K562 (cell line): Measurements from ENCODE around the gene MND1. TPM values are rescaled to one million over a fixed set of nuclear protein-coding genes. Genes with fewer than 3 reads are reported as not detected.

Source experiments
- ATAC-seq: fragments of 200-7000 bp; cut with Tn5 transposase; 3 replicates; pipeline ENCODE4 v1.9.1; 2020; ENCODE audit warnings: moderate library complexity
- BruUV-seq: library from RNA; stranded (reverse); fragments of 400-500 nt; replicated peaks from 2 replicates; lab custom pipeline; 2021; lab: Mats Ljungman, UMichigan
- CTCF ChIA-PET: fragments of 300-600 bp; formaldehyde crosslinking; extraction: SDS; loops from one replicate; lab custom pipeline; 2021; ENCODE audit warnings: low intra/inter-chr PET ratio; lab: Yijun Ruan, JAX
- POLR2A ChIA-PET: fragments of 300-600, 350-650 bp; sonication (Branson Sonifier 250); formaldehyde crosslinking; extraction: SDS; loops from one replicate; lab custom pipeline; 2021; ENCODE audit warnings: antibody characterized with exemption, inconsistent platforms; lab: Yijun Ruan, JAX
- DNase-seq, 4 experiments: peaks; one replicate each; pipeline versions ENCODE4 v3.0.0 to v3.0.0-alpha.2; 2011 to 2018; ENCODE audit warnings: low spot score in 3 of 4, mixed read lengths in 3 of 4; ENCODE audit errors: extremely low read depth in 1 of 4
- FAIRE-seq: peaks from 2 replicates; lab custom pipeline; 2011; peaks lifted over from hg19 to GRCh38; lab: Jason Lieb, UNC
- H2AFZ ChIP-seq: 2 replicates; pipeline ENCODE4 v1.6.0; 2011; ENCODE audit warnings: low read depth, low read length, control low read depth, inconsistent platforms
- H3K27ac ChIP-seq: fragments of 200-600 bp; 3 replicates; pipeline ENCODE4 v1.8.0; 2011; ENCODE audit warnings: low read depth, mild to moderate bottlenecking, control low read depth, inconsistent platforms, low read length, moderate library complexity, mixed read lengths; ENCODE audit errors: extremely low read depth
- H3K27me3 ChIP-seq, 2 experiments: fragments of 300-600 bp in 1 of 2; 2 replicates in 1 of 2; 3 replicates in 1 of 2; pipeline versions ENCODE4 v1.6.0 to v1.8.0; 2011; ENCODE audit warnings: inconsistent platforms in 2 of 2, low read length in 2 of 2, mild to moderate bottlenecking in 1 of 2, mixed read lengths in 1 of 2, moderate library complexity in 1 of 2; ENCODE audit not compliant: control insufficient read depth in 2 of 2, insufficient read depth in 2 of 2
- H3K36me3 ChIP-seq: fragments of 300-600 bp; 3 replicates; pipeline ENCODE4 v1.8.0; 2011; ENCODE audit warnings: mild to moderate bottlenecking, low read length, inconsistent platforms; ENCODE audit not compliant: control insufficient read depth, insufficient read depth
- H3K4me1 ChIP-seq, 2 experiments: fragments of 200-600 bp in 1 of 2; replicated peaks in 1 of 2; 2 replicates in 1 of 2; 3 replicates in 1 of 2; pipeline versions ENCODE4 v1.5.1 to v1.8.0; 2011; ENCODE audit warnings: inconsistent platforms in 2 of 2, low read length in 2 of 2, mild to moderate bottlenecking in 1 of 2, mixed read lengths in 1 of 2, moderate library complexity in 1 of 2; ENCODE audit not compliant: control insufficient read depth in 2 of 2, insufficient read depth in 2 of 2
- H3K4me2 ChIP-seq: 2 replicates; pipeline ENCODE4 v1.6.1; 2011; ENCODE audit warnings: low read length, control low read depth, inconsistent platforms, mixed read lengths; ENCODE audit not compliant: insufficient read depth
- H3K4me3 ChIP-seq: fragments of 200-600 bp; sonication (generic), shearing (Covaris generic); 2 replicates; pipeline ENCODE4 v1.5.1; 2016; ENCODE audit warnings: control low read depth, inconsistent platforms
- H3K79me2 ChIP-seq: fragments of 200-600 bp; 3 replicates; pipeline ENCODE4 v1.8.0; 2011; ENCODE audit warnings: low read length, inconsistent platforms; ENCODE audit not compliant: control insufficient read depth, insufficient read depth
- H3K9ac ChIP-seq, 2 experiments: 2 replicates each; pipeline versions ENCODE4 v1.6.0 to v1.6.1; 2011; ENCODE audit warnings: low read depth in 2 of 2, low read length in 2 of 2, control low read depth in 1 of 2, inconsistent platforms in 1 of 2, mild to moderate bottlenecking in 1 of 2, mixed read lengths in 1 of 2; ENCODE audit not compliant: insufficient read depth in 1 of 2
- H3K9me1 ChIP-seq: one replicate; pipeline ENCODE4 v1.6.0; 2011; ENCODE audit warnings: inconsistent platforms, mild to moderate bottlenecking, low read length, moderate library complexity; ENCODE audit not compliant: control insufficient read depth, insufficient read depth
- H3K9me3 ChIP-seq: replicated peaks from 2 replicates; pipeline ENCODE4 v1.5.1; 2011; ENCODE audit warnings: low read depth, low read length, inconsistent platforms; ENCODE audit not compliant: control insufficient read depth, insufficient read depth
- H4K20me1 ChIP-seq: replicated peaks from 2 replicates; pipeline ENCODE4 v1.6.1; 2011; ENCODE audit warnings: low read length, inconsistent platforms, mixed read lengths; ENCODE audit not compliant: control insufficient read depth, insufficient read depth
- HDAC8 ChIP-seq: fragments of 450-650 bp; IDR thresholded peaks from 2 replicates; pipeline ENCODE4 v1.6.1; 2016; ENCODE audit warnings: mild to moderate bottlenecking, missing genetic modification characterization, moderate library complexity, missing compliant biosample characterization
- TBL1XR1 ChIP-seq, 2 experiments: IDR thresholded peaks; 2 replicates each; pipeline ENCODE4 v1.6.1; 2012; ENCODE audit warnings: improper control_type of control experiment in 2 of 2, low read length in 2 of 2, mild to moderate bottlenecking in 1 of 2
- WGBS: fragments of 100-300 bp; shearing (Covaris generic); methylation state at CpG from one replicate; pipeline ENCODE4 v1.1.6; 2016; ENCODE audit warnings: low coverage, mixed read lengths; ENCODE audit not compliant: insufficient coverage; ENCODE audit errors: missing lambda C conversion rate; 5-methylcytosine and 5-hydroxymethylcytosine counted together
- in situ Hi-C: fragments of 300-500 bp; cut with MboI; formaldehyde crosslinking; loops from 4 replicates; pipeline ENCODE4 v1.15.0; 2018; ENCODE audit warnings: inconsistent platforms, mixed read lengths
- intact Hi-C: fragments of 100-400 bp; cut with micrococcal nuclease; formaldehyde crosslinking; loops from 2 replicates; pipeline ENCODE4 v1.14.2; 2022
- polyA plus RNA-seq, 8 experiments: library from polyadenylated mRNA; depleted of rRNA in 4 of 8; stranded (reverse) in 5 of 8; unstranded in 3 of 8; fragments of >200 nt; fragmentation: Nextera tagmentation in 2 of 8; fragmentation: Illumina TruSeq in 1 of 8; extraction: Ambion mirVana in 2 of 8; extraction: Trizol in 1 of 8; gene quantifications; 2 replicates each; pipeline versions ENCODE4 v1.2.1 to v1.2.3, GENCODE V29; 2011 to 2014; ENCODE audit warnings: inconsistent platforms in 1 of 8, missing spikeins in 1 of 8
- total RNA-seq, 7 experiments: library from RNA; depleted of rRNA in 6 of 7; stranded (reverse); fragments of >200 nt in 6 of 7; fragmentation: Illumina TruSeq in 2 of 7; extraction: Trizol in 2 of 7; gene quantifications; 2 replicates each; pipeline versions ENCODE4 v1.2.1 to v1.2.3, GENCODE V29; 2011 to 2021; ENCODE audit warnings: low replicate concordance in 1 of 7
- TF ChIP-seq, protein P1 (sequence below), 3 experiments: IDR thresholded peaks in 2 of 3; conservative IDR thresholded peaks in 1 of 3; 2 replicates each; pipeline ENCODE4 v1.5.1; 2011 to 2012; ENCODE audit warnings: low read length in 3 of 3, mild to moderate bottlenecking in 3 of 3, control low read depth in 2 of 3, improper control_type of control experiment in 1 of 3, inconsistent platforms in 1 of 3, low read depth in 1 of 3, mixed read lengths in 1 of 3, moderate library complexity in 1 of 3; ENCODE audit not compliant: insufficient read depth in 2 of 3

The MND1 gene
- total and polyA plus RNA-seq, 9 of the 15 experiments (the other 6 are each of a cell fraction or from before 2014, with no cell fraction given), result 35.3 to 94.1 (median 59.9) TPM

DNA sequence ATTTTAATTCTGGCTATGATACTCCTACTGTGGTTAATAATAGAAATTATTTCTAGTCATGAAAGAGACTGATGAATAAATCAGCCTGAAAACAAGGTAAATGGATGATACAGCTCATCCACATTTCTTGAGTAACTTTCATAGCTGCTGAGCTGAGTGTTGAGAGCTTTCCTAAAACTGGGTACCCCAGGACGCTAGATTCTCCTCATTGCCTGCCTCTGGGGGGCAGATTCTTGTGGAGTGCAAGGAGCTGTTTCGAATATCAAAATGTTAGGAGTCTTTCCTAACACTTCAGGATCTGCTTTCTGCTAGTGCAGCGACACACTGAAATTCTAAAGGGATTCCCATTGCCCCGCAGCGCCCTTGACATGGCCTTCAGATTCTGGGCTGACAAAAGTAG, 2.1 kb downstream of the MND1 start:
- Histone ChIP-seq H3K27ac (no peak overlapping the region), H2AFZ (no peak overlapping the region), H3K9me1 (no peaks in the 10 kb centered on the region), H3K36me3 (peaks cover 24% of the 10 kb centered on the region), H4K20me1 (peaks cover 11% of the 10 kb centered on the region), H3K4me1 (peaks cover 16 to 37% of the 10 kb centered on the region in 2 experiments; a peak in 3 of 5 replicates), H3K79me2 (peaks cover 69% of the 10 kb centered on the region), H3K4me2 (peak overlapping the region; percentile 59), H3K4me3 (no peak overlapping the region; the same call in 1 of the 2 replicates), H3K9me3 (no peaks in the 10 kb centered on the region), H3K27me3 (no peaks in the 10 kb centered on the region), H3K9ac (peak overlapping the region; percentile 5 to 92; a peak in 2 of 4 replicates)
- in situ Hi-C loops, result loop anchor here (5.0 kb wide), 1 partner anchor 226 kb away; no protein-coding TSS in a partner anchor
- intact Hi-C loops, result loop anchor here (5.0 to 10.0 kb wide), 3 partner anchors 66 to 406 kb away; partner anchors contain the start of gene TMEM131L
- ChIA-PET POLR2A (interaction anchor here (1.5 to 1.9 kb wide), 2 partner anchors 16 to 18 kb away, joined by 5 to 6 read pairs; no protein-coding TSS in a partner anchor), CTCF (interaction anchor here (3.4 kb wide), 1 partner anchor 228 kb away, joined by 44 read pairs; no protein-coding TSS in a partner anchor)
- BruUV-seq, result no TSS peak
- no peak for FAIRE-seq
- 60% methylated on average over 5 of the region's 5 CpGs for WGBS
- ATAC-seq, result no peak
- no peak for TF ChIP-seq HDAC8
- TF ChIP-seq TBL1XR1 (IDR thresholded peaks at IDR 0.05; ENCODE audit: low read length in 2 of 2), result peak in 1 of 2 experiments; percentile 5; a peak in 1 of 4 replicates
- TF ChIP-seq, protein P1, sequence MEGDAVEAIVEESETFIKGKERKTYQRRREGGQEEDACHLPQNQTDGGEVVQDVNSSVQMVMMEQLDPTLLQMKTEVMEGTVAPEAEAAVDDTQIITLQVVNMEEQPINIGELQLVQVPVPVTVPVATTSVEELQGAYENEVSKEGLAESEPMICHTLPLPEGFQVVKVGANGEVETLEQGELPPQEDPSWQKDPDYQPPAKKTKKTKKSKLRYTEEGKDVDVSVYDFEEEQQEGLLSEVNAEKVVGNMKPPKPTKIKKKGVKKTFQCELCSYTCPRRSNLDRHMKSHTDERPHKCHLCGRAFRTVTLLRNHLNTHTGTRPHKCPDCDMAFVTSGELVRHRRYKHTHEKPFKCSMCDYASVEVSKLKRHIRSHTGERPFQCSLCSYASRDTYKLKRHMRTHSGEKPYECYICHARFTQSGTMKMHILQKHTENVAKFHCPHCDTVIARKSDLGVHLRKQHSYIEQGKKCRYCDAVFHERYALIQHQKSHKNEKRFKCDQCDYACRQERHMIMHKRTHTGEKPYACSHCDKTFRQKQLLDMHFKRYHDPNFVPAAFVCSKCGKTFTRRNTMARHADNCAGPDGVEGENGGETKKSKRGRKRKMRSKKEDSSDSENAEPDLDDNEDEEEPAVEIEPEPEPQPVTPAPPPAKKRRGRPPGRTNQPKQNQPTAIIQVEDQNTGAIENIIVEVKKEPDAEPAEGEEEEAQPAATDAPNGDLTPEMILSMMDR (IDR thresholded peaks at IDR 0.05 in 2 of 3, conservative IDR thresholded peaks at IDR 0.05 in 1 of 3; ENCODE audit: insufficient read depth in 2 of 3, low read depth in 1 of 3, low read length in 3 of 3), result peak in 2 of 3 experiments; percentile 16 to 35; a peak in 3 of 6 replicates
- DNase-seq, result peak in 2 of 4 experiments; percentile 16 to 33
